Neutrophil (primary cell): ENCODE measurements around the gene B3GLCT.
"Not testable (repeated sequence)": the region's sequence is repeated elsewhere in the genome, so short reads cannot be mapped to it uniquely, and the experiment has no call there.

Experiments
- H3K27ac ChIP-seq: fragments of 200-600 bp; sonication (generic); 2 replicates; pipeline ENCODE4 v1.5.1; 2016; ENCODE audit warnings: mild to moderate bottlenecking, moderate library complexity
- H3K27me3 ChIP-seq: fragments of 200-600 bp; sonication (generic); 2 replicates; pipeline ENCODE4 v1.6.0; 2016; ENCODE audit warnings: mild to moderate bottlenecking
- H3K36me3 ChIP-seq: fragments of 200-600 bp; sonication (generic); 2 replicates; pipeline ENCODE4 v1.5.1; 2017
- H3K4me1 ChIP-seq, 2 experiments: fragments of 200-600 bp in 1 of 2; sonication (generic) in 1 of 2; 1 replicate in 1 of 2; 2 replicates in 1 of 2; pipeline versions ENCODE4 v1.5.1 to v1.6.1; 2013 to 2016; ENCODE audit warnings: low read depth in 1 of 2, low read length in 1 of 2, mild to moderate bottlenecking in 1 of 2, moderate library complexity in 1 of 2; ENCODE audit not compliant: control insufficient read depth in 1 of 2, insufficient read depth in 1 of 2
- H3K4me3 ChIP-seq, 2 experiments: fragments of 200-600 bp in 1 of 2; sonication (generic) in 1 of 2; 1 replicate in 1 of 2; 2 replicates in 1 of 2; pipeline ENCODE4 v1.5.1; 2013 to 2016; ENCODE audit warnings: low read depth in 1 of 2, low read length in 1 of 2, mild to moderate bottlenecking in 1 of 2, moderate library complexity in 1 of 2
- H3K9me3 ChIP-seq: fragments of 200-600 bp; sonication (generic); 2 replicates; pipeline ENCODE4 v1.5.1; 2016
- TF ChIP-seq, protein P1 (sequence below): fragments of 200-600 bp; sonication (generic); IDR thresholded peaks from 2 replicates; pipeline ENCODE4 v1.5.1; 2016; ENCODE audit warnings: antibody characterized with exemption

The B3GLCT gene

DNA sequence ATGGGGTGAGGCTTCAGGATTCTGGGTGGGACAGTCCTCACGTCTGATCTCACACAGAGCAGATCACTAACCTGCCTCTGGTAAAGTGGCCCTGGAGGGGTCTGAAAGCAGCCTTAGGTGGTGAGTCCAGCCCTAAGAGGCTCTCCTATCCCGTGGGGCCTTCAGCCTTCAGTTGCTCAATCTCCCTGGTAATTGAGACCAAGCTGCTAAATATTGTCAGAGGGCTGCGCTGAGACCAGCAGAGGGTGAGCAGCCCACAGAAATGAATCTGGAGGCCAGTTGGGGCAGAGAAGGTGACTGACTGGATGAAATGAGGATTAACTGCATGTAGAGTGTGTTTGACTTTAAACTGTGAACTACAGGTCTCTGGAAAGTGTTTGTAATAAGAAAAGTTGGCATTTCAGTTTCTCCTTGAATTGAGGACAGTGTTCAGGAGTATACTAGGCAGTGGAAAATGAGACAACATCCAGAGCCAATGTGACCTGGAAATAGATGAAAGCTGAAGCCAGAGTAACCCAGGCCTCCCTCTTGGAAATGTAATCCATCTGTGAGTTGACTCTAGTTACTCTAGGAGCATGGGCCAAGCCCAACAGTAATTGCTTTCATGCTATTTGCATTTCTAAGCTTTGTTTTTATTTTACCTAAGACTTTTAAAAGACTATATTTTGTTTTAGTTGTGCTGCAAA lies 23.8 kb upstream of the B3GLCT start:
- no peaks in the 10 kb centered on the region for H3K36me3 ChIP-seq
- TF ChIP-seq, protein P1, sequence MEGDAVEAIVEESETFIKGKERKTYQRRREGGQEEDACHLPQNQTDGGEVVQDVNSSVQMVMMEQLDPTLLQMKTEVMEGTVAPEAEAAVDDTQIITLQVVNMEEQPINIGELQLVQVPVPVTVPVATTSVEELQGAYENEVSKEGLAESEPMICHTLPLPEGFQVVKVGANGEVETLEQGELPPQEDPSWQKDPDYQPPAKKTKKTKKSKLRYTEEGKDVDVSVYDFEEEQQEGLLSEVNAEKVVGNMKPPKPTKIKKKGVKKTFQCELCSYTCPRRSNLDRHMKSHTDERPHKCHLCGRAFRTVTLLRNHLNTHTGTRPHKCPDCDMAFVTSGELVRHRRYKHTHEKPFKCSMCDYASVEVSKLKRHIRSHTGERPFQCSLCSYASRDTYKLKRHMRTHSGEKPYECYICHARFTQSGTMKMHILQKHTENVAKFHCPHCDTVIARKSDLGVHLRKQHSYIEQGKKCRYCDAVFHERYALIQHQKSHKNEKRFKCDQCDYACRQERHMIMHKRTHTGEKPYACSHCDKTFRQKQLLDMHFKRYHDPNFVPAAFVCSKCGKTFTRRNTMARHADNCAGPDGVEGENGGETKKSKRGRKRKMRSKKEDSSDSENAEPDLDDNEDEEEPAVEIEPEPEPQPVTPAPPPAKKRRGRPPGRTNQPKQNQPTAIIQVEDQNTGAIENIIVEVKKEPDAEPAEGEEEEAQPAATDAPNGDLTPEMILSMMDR = no peak
- H3K27me3 ChIP-seq = no peaks in the 10 kb centered on the region
- H3K4me1 ChIP-seq = peaks cover 5 to 21% of the 10 kb centered on the region in 2 experiments
- H3K9me3 ChIP-seq = no peaks in the 10 kb centered on the region
- no peak overlapping the region for H3K27ac ChIP-seq
- no peak overlapping the region for H3K4me3 ChIP-seq

DNA sequence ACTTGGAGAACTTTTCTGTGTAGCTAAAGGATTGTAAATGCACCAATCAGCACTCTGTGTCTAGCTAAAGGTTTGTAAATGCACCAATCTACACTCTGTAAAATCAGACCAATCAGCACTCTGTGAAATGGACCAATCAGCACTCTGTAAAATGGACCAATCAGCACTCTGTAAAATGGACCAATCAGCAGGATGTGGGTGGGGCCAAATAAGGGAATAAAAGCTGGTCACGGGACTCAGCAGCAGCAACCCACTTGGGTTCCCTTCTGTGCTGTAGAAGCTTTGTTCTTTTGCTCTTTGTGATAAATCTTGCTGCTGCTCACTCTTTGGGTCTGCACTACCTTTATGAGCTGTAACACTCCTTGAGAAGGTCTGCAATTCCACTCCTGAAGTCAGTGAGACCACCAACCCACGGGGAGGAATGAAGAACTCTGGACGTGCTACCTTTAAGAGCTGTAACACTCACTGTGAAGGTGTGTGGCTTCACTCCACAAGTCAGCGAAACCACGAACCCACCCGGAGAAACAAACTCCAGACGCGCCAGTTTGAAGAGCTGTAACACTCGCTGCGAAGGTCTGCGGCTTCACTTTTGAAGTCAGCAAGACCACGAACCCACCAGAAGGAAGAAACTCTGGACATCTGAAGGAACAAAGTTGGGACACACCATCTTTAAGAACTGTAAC lies 21.8 kb upstream of the B3GLCT start:
- H3K4me3 ChIP-seq, H3K9me3 ChIP-seq, H3K36me3 ChIP-seq, H3K27ac ChIP-seq, H3K4me1 ChIP-seq, H3K27me3 ChIP-seq: not testable (repeated sequence)

DNA sequence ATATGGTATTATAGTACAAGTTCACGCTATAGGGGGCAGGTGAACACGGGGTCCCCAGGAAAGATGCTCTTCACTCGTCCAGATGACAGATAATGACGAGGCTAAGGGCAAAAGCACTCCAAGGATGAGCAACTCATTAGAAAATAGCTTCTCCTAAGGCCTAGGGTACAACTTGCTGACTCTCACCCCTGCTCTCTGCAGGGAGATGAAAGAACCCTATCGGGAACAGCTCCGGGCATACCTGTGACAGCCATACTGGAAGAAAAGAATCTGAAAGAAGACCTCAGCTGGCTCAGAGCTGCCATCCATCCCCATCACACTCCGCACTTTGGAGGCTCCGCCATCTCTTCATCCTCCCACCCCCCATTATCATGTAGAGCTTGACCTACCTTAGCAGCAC lies 20.5 kb upstream of the B3GLCT start:
- Histone ChIP-seq H3K27ac (peak overlapping the region; percentile 31), H3K9me3 (no peaks in the 10 kb centered on the region), H3K4me1 (peaks cover 6 to 12% of the 10 kb centered on the region in 2 experiments), H3K36me3 (no peaks in the 10 kb centered on the region), H3K4me3 (no peak overlapping the region), H3K27me3 (no peaks in the 10 kb centered on the region)
- TF ChIP-seq, protein P1 = no peak

DNA sequence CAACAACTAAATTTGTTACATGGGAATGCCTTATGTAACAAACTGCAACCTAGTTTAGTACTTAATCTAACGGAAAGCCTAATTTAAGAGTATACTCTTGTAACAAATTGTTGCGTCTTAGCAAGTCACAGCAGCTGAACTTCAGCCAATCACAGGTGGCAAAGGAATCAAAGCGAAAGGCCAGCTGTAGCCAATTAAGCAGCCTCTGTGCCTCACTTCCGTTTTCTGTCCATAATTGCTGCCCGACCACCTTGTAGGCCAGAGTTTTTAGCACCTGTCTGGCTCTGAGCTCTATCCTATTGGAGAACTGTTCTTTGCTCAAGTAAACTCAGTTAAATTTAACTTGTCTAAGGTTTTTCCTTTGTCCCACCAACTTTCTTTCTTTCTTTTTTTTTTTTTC lies 20.0 kb upstream of the B3GLCT start:
- TF ChIP-seq, protein P1 = no peak
- Histone ChIP-seq H3K27ac (peak overlapping the region; percentile 31), H3K4me3 (no peak overlapping the region), H3K27me3 (no peaks in the 10 kb centered on the region), H3K36me3 (no peaks in the 10 kb centered on the region), H3K4me1 (peaks cover 11 to 17% of the 10 kb centered on the region in 2 experiments), H3K9me3 (no peaks in the 10 kb centered on the region)

DNA sequence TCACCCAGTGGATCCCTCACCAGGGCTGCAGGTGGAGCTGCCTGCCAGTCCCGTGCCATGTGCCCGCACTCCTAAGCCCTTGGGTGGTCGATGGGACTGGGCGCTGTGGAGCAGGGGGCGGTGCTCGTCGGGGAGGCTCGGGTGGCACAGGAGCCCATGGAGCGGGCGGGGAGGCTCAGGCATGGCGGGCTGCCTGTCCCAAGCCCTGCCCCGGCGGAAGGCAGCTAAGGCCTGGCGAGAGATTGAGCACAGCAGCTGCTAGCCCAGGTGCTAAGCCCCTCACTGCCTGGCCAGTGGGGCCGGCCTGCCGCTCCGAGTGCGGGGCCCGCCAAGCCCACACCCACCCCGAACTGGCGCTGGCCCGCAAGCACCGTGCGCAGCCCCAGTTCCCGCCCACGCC lies 16.8 kb upstream of the B3GLCT start:
- Histone ChIP-seq H3K27ac (no peak overlapping the region), H3K36me3 (no peaks in the 10 kb centered on the region), H3K27me3 (no peaks in the 10 kb centered on the region), H3K4me1 (peaks cover 11 to 18% of the 10 kb centered on the region in 2 experiments), H3K9me3 (no peaks in the 10 kb centered on the region), H3K4me3 (no peak overlapping the region)
- TF ChIP-seq, protein P1 = no peak

DNA sequence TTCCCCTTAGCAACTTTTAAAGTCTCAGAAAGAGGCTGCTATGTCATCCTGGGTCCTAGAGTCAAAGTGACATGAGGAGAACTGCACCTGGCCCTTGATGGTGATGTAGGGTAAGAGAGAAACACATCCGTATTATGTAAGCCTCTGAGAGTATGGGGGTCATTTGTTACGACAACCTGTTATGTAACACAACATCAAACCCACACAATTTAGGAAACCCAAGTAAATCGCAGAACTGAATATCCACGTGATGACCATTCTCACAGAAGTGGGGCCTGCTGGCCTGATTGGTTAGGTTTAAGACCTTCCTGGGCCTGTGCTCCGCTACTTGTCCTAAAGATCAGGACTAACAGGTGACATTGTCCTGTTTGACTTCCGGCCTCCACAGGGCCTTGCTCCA lies 15.3 kb upstream of the B3GLCT start:
- no peak overlapping the region for H3K27ac ChIP-seq
- TF ChIP-seq, protein P1 = no peak
- H3K4me1 ChIP-seq = peaks cover 11 to 16% of the 10 kb centered on the region in 2 experiments
- no peak overlapping the region for H3K4me3 ChIP-seq
- no peaks in the 10 kb centered on the region for H3K9me3 ChIP-seq
- H3K27me3 ChIP-seq = no peaks in the 10 kb centered on the region
- H3K36me3 ChIP-seq = no peaks in the 10 kb centered on the region
